OCI-LY7 (cell line): Measurements from ENCODE around the gene CDKAL1.

Experiments used
- CTCF ChIP-seq: fragments of 200-600 bp; sonication (generic); conservative IDR thresholded peaks from 2 replicates; pipeline ENCODE4 v1.5.1; 2014; ENCODE audit warnings: mild to moderate bottlenecking, antibody characterized with exemption, low read length, moderate library complexity, mixed read lengths
- EZH2phosphoT487 ChIP-seq: fragments of 200-600 bp; sonication (generic); IDR thresholded peaks from 2 replicates; pipeline ENCODE4 v1.6.1; 2018; ENCODE audit warnings: low read depth, borderline replicate concordance, mild to moderate bottlenecking, mixed run types, antibody characterized with exemption, low read length, moderate library complexity, mixed read lengths

DNA sequence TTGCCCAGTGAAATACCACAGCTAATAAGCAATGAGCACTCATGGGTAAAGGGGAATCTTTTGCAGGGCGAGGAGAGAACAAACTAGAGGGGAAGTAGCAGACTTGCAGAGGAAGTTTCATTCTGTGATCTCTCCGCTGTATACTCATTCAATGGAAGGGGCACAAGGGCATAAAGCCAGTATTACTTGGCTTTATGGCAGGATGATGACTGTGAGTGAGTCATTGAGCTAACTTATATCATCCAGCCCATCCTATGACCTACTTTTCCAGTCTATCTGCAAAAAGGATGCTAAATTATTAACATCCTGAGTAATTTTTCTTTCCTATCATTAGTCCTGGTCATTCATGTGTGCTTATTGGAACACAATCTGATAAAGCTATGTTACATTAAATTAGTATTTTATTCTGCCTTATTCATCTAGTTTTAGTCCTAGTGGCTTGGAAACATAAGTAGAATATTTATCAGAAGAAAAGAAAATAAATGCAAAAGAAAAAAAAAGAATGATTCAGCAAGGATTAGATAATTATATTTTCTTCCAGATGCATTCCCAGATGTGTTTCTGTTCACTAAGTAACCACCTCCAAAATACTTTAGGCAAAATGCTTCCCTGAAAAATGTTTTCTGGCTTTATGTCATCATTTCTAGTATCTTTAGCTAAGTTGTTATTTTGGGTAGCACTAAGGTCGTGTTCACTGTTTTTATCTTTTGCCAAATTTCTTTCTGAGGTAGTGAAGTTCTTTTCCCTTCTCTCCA, 471.7 kb downstream of the CDKAL1 start:
- TF ChIP-seq CTCF (no peak), EZH2phosphoT487 (no peak)
